ENCODE measurements around the gene HSPD1. TPM values are rescaled to one million over a fixed set of nuclear protein-coding genes. Genes with fewer than 3 reads are reported as not detected.

Gene HSPD1
- total and polyA plus RNA-seq, 12 donors: 83.5 to 176 (median 135) TPM

GRCh38 chr2:197460649-197461048 is 39.0 kb downstream of the HSPD1 start:
- no peak overlapping the region for H3K27ac ChIP-seq
- peaks cover 0 to 65% (median 25%) of the 10 kb centered on the region in 9 donors for H3K36me3 ChIP-seq
- no peaks in the 10 kb centered on the region for H3K27me3 ChIP-seq
- intact Hi-C loops (cut with DNase I): loop anchor here in 2 of 10 donors (5.0 to 10.0 kb wide), 3 partner anchors 33 to 46 kb away; partner anchors contain the start of gene HSPD1 (in 1 of the 2)
- H3K9me3 ChIP-seq: no peaks in the 10 kb centered on the region
- 87 to 92% methylated on average over 4 of the region's 4 CpGs for WGBS, 2 donors
- H3K4me1 ChIP-seq: peaks cover 3 to 44% (median 12%) of the 10 kb centered on the region in 9 donors
- ATAC-seq: no peak
- TF ChIP-seq CTCF (IDR thresholded peaks at IDR 0.05): no peak
- no peak overlapping the region for H3K4me3 ChIP-seq
- DNase-seq: no peak

- peaks cover 0 to 15% (median 1%) of the 10 kb centered on the region in 9 donors for H3K36me3 ChIP-seq
- no peaks in the 10 kb centered on the region for H3K9me3 ChIP-seq
- intact Hi-C loops (cut with DNase I): loop anchor here in 1 of 10 donors (5.0 kb wide), 1 partner anchor 42 kb away; the partner anchor contains the start of gene HSPD1
- H3K4me3 ChIP-seq: no peak overlapping the region
- H3K4me1 ChIP-seq: peaks cover 3 to 58% (median 29%) of the 10 kb centered on the region in 9 donors
- H3K27me3 ChIP-seq: no peaks in the 10 kb centered on the region
- DNase-seq (no peak), ATAC-seq (no peak)
- H3K27ac ChIP-seq: no peak overlapping the region
- 100% methylated on average over 1 of the region's 1 CpG for WGBS, 2 donors
- no peak for TF ChIP-seq CTCF (IDR thresholded peaks at IDR 0.05)
These were observed 44.2 kb downstream of the HSPD1 start for GRCh38 chr2:197455428-197455827.

GRCh38 chr2:197454923-197455322 is 44.7 kb downstream of the HSPD1 start:
- no peaks in the 10 kb centered on the region for H3K27me3 ChIP-seq
- no peak for ATAC-seq
- no peaks in the 10 kb centered on the region for H3K9me3 ChIP-seq
- H3K36me3 ChIP-seq: peaks cover 0 to 10% (median 0%) of the 10 kb centered on the region in 9 donors
- H3K4me3 ChIP-seq: peak overlapping the region in 8 of 10 donors; percentile 52 to 92 (median 74)
- no peak for DNase-seq
- WGBS, 2 donors: 78 to 79% methylated on average over 2 of the region's 2 CpGs
- H3K27ac ChIP-seq: peak overlapping the region in 4 of 10 donors; percentile 99 to 100 (median 99)
- peaks cover 3 to 58% (median 29%) of the 10 kb centered on the region in 9 donors for H3K4me1 ChIP-seq
- intact Hi-C loops (cut with DNase I): loop anchor here in 2 of 10 donors (5.0 kb wide), 1 partner anchor 42 kb away; the partner anchor contains the start of gene HSPD1 (in 2 of the 2)
- no peak for TF ChIP-seq CTCF (IDR thresholded peaks at IDR 0.05)

GRCh38 chr2:197453914-197454398 is 45.7 kb downstream of the HSPD1 start:
- no peak for DNase-seq
- Histone ChIP-seq H3K27me3 (no peaks in the 10 kb centered on the region), H3K36me3 (peaks cover 0 to under 1% (median 0%) of the 10 kb centered on the region in 9 donors), H3K4me1 (peaks cover 0 to 48% (median 21%) of the 10 kb centered on the region in 9 donors), H3K27ac (peak overlapping the region; percentile 83 to 100 (median 98)), H3K9me3 (no peaks in the 10 kb centered on the region), H3K4me3 (peak overlapping the region; percentile 49 to 92 (median 74))
- peak; percentile 60 to 86 (median 78) for ATAC-seq
- intact Hi-C loops (cut with DNase I): loop anchor here in 7 of 10 donors (1.0 to 5.0 kb wide), 4 partner anchors 19 to 45 kb away; partner anchors contain the start of genes SF3B1 (in 7 of the 7) and HSPD1 (in 3 of the 7)
- TF ChIP-seq CTCF (IDR thresholded peaks at IDR 0.05): no peak
- 1% methylated on average over 11 of the region's 11 CpGs for WGBS, 2 donors
